Kidney (tissue), 14 donors: ENCODE data around the gene ZNF184. TPM values are rescaled to one million over a fixed set of nuclear protein-coding genes. Genes with fewer than 3 reads are reported as not detected.
A peak's percentile ranks its signal among the peaks of the same experiment; 100 is the strongest.

Experiments
- DNase-seq, 5 donors: peaks; one replicate each; pipeline ENCODE4 v3.0.0-alpha.2; 2013 to 2020
- FAIRE-seq: peaks from 2 replicates; lab custom pipeline; 2012; peaks lifted over from hg19 to GRCh38; lab: Jason Lieb, UNC
- H3K27ac ChIP-seq, 2 donors: one replicate each; pipeline ENCODE4 v1.7.0; 2013; ENCODE audit warnings: low read depth in 2 of 2, low read length in 2 of 2, inconsistent platforms in 1 of 2
- H3K27me3 ChIP-seq: one replicate; pipeline ENCODE4 v1.7.1; 2013; ENCODE audit warnings: low read length, inconsistent platforms; ENCODE audit not compliant: control insufficient read depth, insufficient read depth
- H3K36me3 ChIP-seq, 3 donors: one replicate each; pipeline versions ENCODE4 v1.7.0 to v1.7.1; 2013; ENCODE audit warnings: low read length in 3 of 3, control low read depth in 1 of 3, inconsistent platforms in 1 of 3; ENCODE audit not compliant: insufficient read depth in 3 of 3, control insufficient read depth in 2 of 3
- H3K4me1 ChIP-seq, 3 donors: one replicate each; pipeline versions ENCODE4 v1.7.0 to v1.7.1; 2013; ENCODE audit warnings: low read length in 3 of 3, inconsistent platforms in 1 of 3, low read depth in 1 of 3; ENCODE audit not compliant: control insufficient read depth in 2 of 3, insufficient read depth in 2 of 3
- H3K4me3 ChIP-seq, 3 donors: one replicate each; pipeline versions ENCODE4 v1.7.0 to v1.8.1; 2013; ENCODE audit warnings: low read length in 3 of 3, control low read depth in 1 of 3, inconsistent platforms in 1 of 3
- H3K9ac ChIP-seq, 3 donors: one replicate each; pipeline versions ENCODE4 v1.7.0 to v1.7.1; 2013; ENCODE audit warnings: low read length in 3 of 3, control low read depth in 1 of 3, inconsistent platforms in 1 of 3
- H3K9me3 ChIP-seq, 3 donors: one replicate each; pipeline versions ENCODE4 v1.7.0 to v1.7.1; 2013; ENCODE audit warnings: low read length in 3 of 3, control low read depth in 1 of 3, inconsistent platforms in 1 of 3; ENCODE audit not compliant: control insufficient read depth in 2 of 3, insufficient read depth in 1 of 3
- CTCF ChIP-seq: IDR thresholded peaks from 3 replicates; pipeline ENCODE4 v1.5.1; 2012; ENCODE audit warnings: mild to moderate bottlenecking, moderate library complexity, borderline replicate concordance; ENCODE audit not compliant: insufficient read depth; ENCODE audit errors: extremely low read depth
- intact Hi-C: fragments of 100-400 bp; cut with DNase I; formaldehyde crosslinking; loops from one replicate; pipeline ENCODE4 v1.11.1; 2022
- polyA plus RNA-seq: library from polyadenylated mRNA; stranded (reverse); fragments of 350-450 nt; fragmentation: Illumina TruSeq; extraction: RNeasy Lipid Tissue Mini Kit (QIAGEN cat#74804); gene quantifications from one replicate; pipeline ENCODE4 v1.2.3, GENCODE V29; 2014; ENCODE audit warnings: low read depth, low replicate concordance; ENCODE audit not compliant: insufficient read depth
- total RNA-seq: library from RNA; stranded (reverse); fragmentation: NEBNext Ultra II Directional; extraction: Animal tissue kit (Norgen Biotek cat#: 25700); gene quantifications from one replicate; pipeline ENCODE4 v1.2.1, GENCODE V29; 2021
- donor health status: control.
- donor health status: control.
- donor health status: control.
- donor health status: control.
- donor health status: control.
- donor health status: DM: yes; HTN: yes; CAD: no.
- donor health status: Normal renal cell carcinoma (clear cell type).

The ZNF184 gene
- total and polyA plus RNA-seq, 2 donors from 2014 or later, result 4.4 to 8.0 TPM

GRCh38 chr6:27517928-27518787 is 45.3 kb upstream of the ZNF184 start:
- H3K4me1 ChIP-seq, result peaks cover 0 to 4% (median 0%) of the 10 kb centered on the region in 3 donors
- H3K36me3 ChIP-seq, result no peaks in the 10 kb centered on the region
- no peak overlapping the region for H3K27ac ChIP-seq
- FAIRE-seq, result no peak
- H3K4me3 ChIP-seq, result peak overlapping the region; percentile 61 to 93 (median 93)
- peak overlapping the region in 1 of 3 donors; percentile 70 for H3K9ac ChIP-seq
- no peaks in the 10 kb centered on the region for H3K9me3 ChIP-seq
- DNase-seq, result no peak
- no peak for TF ChIP-seq CTCF
- peaks cover 28% of the 10 kb centered on the region for H3K27me3 ChIP-seq
- intact Hi-C loops, result no loop called here

- TF ChIP-seq CTCF, result no peak
- Histone ChIP-seq H3K36me3 (no peaks in the 10 kb centered on the region), H3K4me1 (peaks cover 0 to 4% (median 0%) of the 10 kb centered on the region in 3 donors), H3K27me3 (peaks cover 33% of the 10 kb centered on the region), H3K9me3 (no peaks in the 10 kb centered on the region), H3K9ac (no peak overlapping the region), H3K4me3 (no peak overlapping the region), H3K27ac (no peak overlapping the region)
- DNase-seq, result no peak
- intact Hi-C loops, result no loop called here
- no peak for FAIRE-seq
These were observed 44.3 kb upstream of the ZNF184 start for GRCh38 chr6:27517238-27517637.

- DNase-seq (no peak), FAIRE-seq (no peak)
- Histone ChIP-seq H3K9ac (no peak overlapping the region), H3K9me3 (no peaks in the 10 kb centered on the region), H3K4me3 (peak overlapping the region in 1 of 3 donors; percentile 2), H3K27ac (no peak overlapping the region), H3K36me3 (no peaks in the 10 kb centered on the region), H3K4me1 (peaks cover 0 to 4% (median 0%) of the 10 kb centered on the region in 3 donors), H3K27me3 (peaks cover 36% of the 10 kb centered on the region)
- no peak for TF ChIP-seq CTCF
- intact Hi-C loops, result no loop called here
These were observed 42.1 kb upstream of the ZNF184 start for GRCh38 chr6:27514906-27515495.
